H1 (cell line): ENCODE results near the gene MTCH1.

ENCODE experiments used
- BCL11A ChIP-seq, 2 experiments: IDR thresholded peaks; one replicate each; pipeline ENCODE4 v1.6.1; 2011; ENCODE audit warnings: low read depth in 2 of 2, low read length in 2 of 2, mild to moderate bottlenecking in 2 of 2
- E2F6 ChIP-seq: IDR thresholded peaks from 2 replicates; pipeline ENCODE4 v1.6.1; 2012; ENCODE audit warnings: inconsistent platforms
- EP300 ChIP-seq, 2 experiments: IDR thresholded peaks; 1 replicate in 1 of 2; 2 replicates in 1 of 2; pipeline ENCODE4 v1.6.1; 2011 to 2012; ENCODE audit warnings: low read depth in 2 of 2, low read length in 2 of 2, mild to moderate bottlenecking in 2 of 2, borderline replicate concordance in 1 of 2, inconsistent platforms in 1 of 2, moderate library complexity in 1 of 2
- JUN ChIP-seq: IDR thresholded peaks from 2 replicates; pipeline ENCODE4 v1.6.1; 2011; ENCODE audit warnings: low read depth, mild to moderate bottlenecking, improper control_type of control experiment, low read length
- JUND ChIP-seq: IDR thresholded peaks from 2 replicates; pipeline ENCODE4 v1.6.1; 2011; ENCODE audit warnings: mild to moderate bottlenecking, improper control_type of control experiment, low read length
- POLR2A ChIP-seq, 2 experiments: IDR thresholded peaks; 1 replicate in 1 of 2; 2 replicates in 1 of 2; pipeline ENCODE4 v1.6.1; 2011; ENCODE audit warnings: low read depth in 2 of 2, low read length in 2 of 2, mild to moderate bottlenecking in 2 of 2; ENCODE audit errors: control extremely low read depth in 1 of 2
- TBP ChIP-seq: IDR thresholded peaks from 2 replicates; pipeline ENCODE4 v1.6.1; 2011; ENCODE audit warnings: low read depth, low read length, improper control_type of control experiment
- TF ChIP-seq, protein P1 (sequence below), 3 experiments: IDR thresholded peaks; 1 replicate in 2 of 3; 2 replicates in 1 of 3; pipeline versions ENCODE4 v1.5.1 to v1.6.1; 2011; ENCODE audit warnings: low read length in 3 of 3, mild to moderate bottlenecking in 3 of 3, inconsistent platforms in 2 of 3, low read depth in 1 of 3, moderate library complexity in 1 of 3; ENCODE audit not compliant: insufficient read depth in 1 of 3; ENCODE audit errors: control extremely low read depth in 1 of 3

- no peak for TF ChIP-seq POLR2A (IDR thresholded peaks at IDR 0.05; ENCODE audit: control extremely low read depth in 1 of 2, low read depth in 2 of 2, low read length in 2 of 2)
- no peak for TF ChIP-seq JUND
- TF ChIP-seq BCL11A (IDR thresholded peaks at IDR 0.05; ENCODE audit: low read depth in 2 of 2, low read length in 2 of 2), result no peak
- TF ChIP-seq EP300 (IDR thresholded peaks at IDR 0.05; ENCODE audit: borderline replicate concordance in 1 of 2, low read depth in 2 of 2, low read length in 2 of 2), result no peak
- TF ChIP-seq, protein P1, sequence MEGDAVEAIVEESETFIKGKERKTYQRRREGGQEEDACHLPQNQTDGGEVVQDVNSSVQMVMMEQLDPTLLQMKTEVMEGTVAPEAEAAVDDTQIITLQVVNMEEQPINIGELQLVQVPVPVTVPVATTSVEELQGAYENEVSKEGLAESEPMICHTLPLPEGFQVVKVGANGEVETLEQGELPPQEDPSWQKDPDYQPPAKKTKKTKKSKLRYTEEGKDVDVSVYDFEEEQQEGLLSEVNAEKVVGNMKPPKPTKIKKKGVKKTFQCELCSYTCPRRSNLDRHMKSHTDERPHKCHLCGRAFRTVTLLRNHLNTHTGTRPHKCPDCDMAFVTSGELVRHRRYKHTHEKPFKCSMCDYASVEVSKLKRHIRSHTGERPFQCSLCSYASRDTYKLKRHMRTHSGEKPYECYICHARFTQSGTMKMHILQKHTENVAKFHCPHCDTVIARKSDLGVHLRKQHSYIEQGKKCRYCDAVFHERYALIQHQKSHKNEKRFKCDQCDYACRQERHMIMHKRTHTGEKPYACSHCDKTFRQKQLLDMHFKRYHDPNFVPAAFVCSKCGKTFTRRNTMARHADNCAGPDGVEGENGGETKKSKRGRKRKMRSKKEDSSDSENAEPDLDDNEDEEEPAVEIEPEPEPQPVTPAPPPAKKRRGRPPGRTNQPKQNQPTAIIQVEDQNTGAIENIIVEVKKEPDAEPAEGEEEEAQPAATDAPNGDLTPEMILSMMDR (IDR thresholded peaks at IDR 0.05; ENCODE audit: control extremely low read depth in 1 of 3, insufficient read depth in 1 of 3, low read depth in 1 of 3, low read length in 3 of 3), result no peak
- TF ChIP-seq TBP, result no peak
- no peak for TF ChIP-seq E2F6
- no peak for TF ChIP-seq JUN
Measured at GRCh38 chr6:36928547-36928918, 57.5 kb downstream of the MTCH1 start.
